ENCODE measurements around the gene THRA.

THRA gene

DNA sequence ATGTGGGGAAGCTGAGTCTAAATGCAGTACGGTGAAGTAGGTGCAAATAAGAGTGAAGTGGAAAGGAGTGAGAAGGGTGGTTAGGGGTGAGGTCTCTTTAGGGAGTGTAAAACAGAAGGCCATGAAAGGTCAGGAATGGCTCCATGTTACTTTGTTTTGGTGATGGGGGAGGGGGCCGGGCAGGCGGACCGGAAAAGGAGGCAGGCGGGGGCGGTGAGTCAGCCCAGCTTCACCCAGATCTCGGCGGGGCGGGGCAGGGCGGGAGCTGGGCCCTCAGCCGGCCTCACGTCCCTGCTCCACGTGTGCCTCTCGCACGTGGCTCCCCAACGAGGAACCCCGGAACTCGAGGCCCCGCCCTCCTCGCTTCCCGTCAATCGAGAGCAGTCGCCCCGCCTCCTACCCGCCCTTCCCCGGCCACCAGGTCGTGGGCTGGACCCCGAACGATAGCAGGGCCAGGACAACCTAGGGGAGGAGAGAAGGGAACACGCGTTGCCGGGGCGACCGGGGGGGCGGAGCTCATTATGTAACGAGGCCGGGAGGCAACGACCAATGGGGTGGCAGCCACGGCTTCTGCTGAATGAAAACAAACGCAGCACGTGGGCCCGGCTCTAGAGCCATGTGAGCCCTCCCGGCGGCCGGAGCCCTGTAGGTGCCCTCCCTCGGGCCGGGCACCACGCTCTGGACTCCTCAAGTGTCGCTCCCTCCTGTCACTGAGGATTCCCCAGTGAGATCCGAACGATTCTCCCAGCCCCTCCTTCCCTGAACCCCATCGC lies 36.3 kb downstream of the THRA start:
- TF ChIP-seq, protein P1, sequence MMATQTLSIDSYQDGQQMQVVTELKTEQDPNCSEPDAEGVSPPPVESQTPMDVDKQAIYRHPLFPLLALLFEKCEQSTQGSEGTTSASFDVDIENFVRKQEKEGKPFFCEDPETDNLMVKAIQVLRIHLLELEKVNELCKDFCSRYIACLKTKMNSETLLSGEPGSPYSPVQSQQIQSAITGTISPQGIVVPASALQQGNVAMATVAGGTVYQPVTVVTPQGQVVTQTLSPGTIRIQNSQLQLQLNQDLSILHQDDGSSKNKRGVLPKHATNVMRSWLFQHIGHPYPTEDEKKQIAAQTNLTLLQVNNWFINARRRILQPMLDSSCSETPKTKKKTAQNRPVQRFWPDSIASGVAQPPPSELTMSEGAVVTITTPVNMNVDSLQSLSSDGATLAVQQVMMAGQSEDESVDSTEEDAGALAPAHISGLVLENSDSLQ (IDR thresholded peaks at IDR 0.05): peak; percentile 36; the same call in 1 of the 2 replicates
- TF ChIP-seq SUZ12 (IDR thresholded peaks at IDR 0.05): no peak
- TF ChIP-seq ZNF384 (IDR thresholded peaks at IDR 0.05): no peak
- TF ChIP-seq ELF4 (IDR thresholded peaks at IDR 0.05): no peak
- TF ChIP-seq L3MBTL2 (conservative IDR thresholded peaks at IDR 0.05): peak; percentile 96
- CTCF ChIA-PET: interaction anchor here (0.8 to 1.9 kb wide), 4 partner anchors 13 to 14 kb away, joined by 5 to 10 read pairs (median 8); no protein-coding TSS in a partner anchor
- DNase-seq (ENCODE audit: extremely low spot score): peak; percentile 80
- POLR2A ChIA-PET: interaction anchor here (0.7 to 6.7 kb wide), 8 partner anchors 9 to 120 kb away, joined by 3 to 95 read pairs (median 3); partner anchors contain the start of genes CASC3, MED24, PSMD3 and WIPF2

DNA sequence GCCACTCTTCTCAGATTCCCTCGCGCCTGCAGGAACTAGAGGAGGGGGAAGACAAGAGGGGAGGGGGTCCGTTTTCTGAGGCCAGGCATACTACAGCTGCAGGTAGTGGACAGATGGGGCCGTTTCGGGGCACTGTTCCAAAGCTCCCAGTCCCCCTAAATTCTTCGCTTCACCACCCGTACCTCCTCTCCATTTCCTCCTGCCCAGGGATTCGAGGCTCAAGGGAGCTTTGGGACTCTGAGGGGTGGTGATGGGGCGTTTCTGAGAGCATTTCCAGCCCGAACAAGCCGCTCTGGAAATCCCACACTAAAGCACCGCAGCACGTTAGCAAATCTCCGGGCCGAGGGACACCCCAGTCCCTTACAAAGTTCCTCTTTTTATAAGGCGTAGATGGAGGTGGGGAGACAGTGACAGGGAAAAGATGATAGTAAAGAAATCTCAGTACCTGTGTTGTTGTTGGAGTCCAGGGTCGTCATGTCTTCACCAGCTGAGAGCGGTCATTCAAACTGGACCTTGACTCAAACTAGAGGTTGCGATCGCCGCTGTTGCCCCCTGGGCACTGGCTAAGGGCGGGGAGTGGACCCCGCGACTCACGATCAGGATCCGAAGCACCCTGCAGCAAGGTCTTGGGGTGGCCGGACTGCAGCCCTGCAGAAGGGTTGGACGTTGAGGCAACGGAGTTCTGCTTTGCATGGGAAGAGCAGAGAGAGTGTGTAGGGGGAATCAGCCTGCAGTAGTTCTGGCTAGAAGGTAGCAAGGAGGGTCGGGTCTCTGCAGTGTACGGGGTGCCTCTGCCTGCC lies 37.1 kb downstream of the THRA start:
- TF ChIP-seq NFRKB (IDR thresholded peaks at IDR 0.05): no peak
- TF ChIP-seq SP1 (IDR thresholded peaks at IDR 0.05): no peak
- TF ChIP-seq, protein P1 (IDR thresholded peaks at IDR 0.05): no peak
- TF ChIP-seq ARNT (IDR thresholded peaks at IDR 0.05): no peak
- TF ChIP-seq TARDBP (IDR thresholded peaks at IDR 0.05): no peak
- TF ChIP-seq FOXK2 (IDR thresholded peaks at IDR 0.05): no peak
- CTCF ChIA-PET: interaction anchor here (0.9 to 4.0 kb wide), 10 partner anchors 11 to 86 kb away, joined by 3 to 19 read pairs (median 4); partner anchors contain the start of gene MED24
- no peak for DNase-seq (ENCODE audit: extremely low spot score)
- POLR2A ChIA-PET: interaction anchor here (0.6 to 6.7 kb wide), 17 partner anchors 10 to 119 kb away, joined by 3 to 95 read pairs (median 3); partner anchors contain the start of genes CASC3, MED24 and PSMD3

DNA sequence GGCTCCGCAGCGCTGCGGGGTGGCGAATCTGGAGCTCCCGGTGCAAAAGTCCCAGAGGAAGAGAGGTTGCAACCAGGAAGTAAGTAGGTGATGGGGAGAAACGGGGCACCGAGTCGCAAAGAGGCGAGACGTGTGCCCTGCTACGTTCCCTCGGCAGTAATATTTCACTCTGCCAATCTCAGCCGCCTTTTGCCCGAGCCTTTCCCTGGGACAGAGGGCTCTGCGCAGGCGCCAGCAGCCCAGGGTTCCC lies 37.6 kb downstream of the THRA start, which contains the start of gene NR1D1:
Gene NR1D1, minus strand, starts transcription at position 171 of the 250 bp plus-strand sequence. CDS start 495 bp downstream, outside the sequence.
- ChIA-PET CTCF (interaction anchor here (0.8 to 4.0 kb wide), 11 partner anchors 10 to 87 kb away, joined by 3 to 19 read pairs (median 3); partner anchors contain the start of gene MED24), POLR2A (interaction anchor here (0.6 to 6.7 kb wide), 15 partner anchors 10 to 88 kb away, joined by 3 to 95 read pairs (median 4); partner anchors contain the start of genes CASC3 and MED24)
- TF ChIP-seq FOXK2 (IDR thresholded peaks at IDR 0.05) (no peak), ZNF384 (IDR thresholded peaks at IDR 0.05) (no peak)
- TF ChIP-seq, protein P1 (IDR thresholded peaks at IDR 0.05): peak; percentile 61
- no peak for DNase-seq (ENCODE audit: extremely low spot score)

DNA sequence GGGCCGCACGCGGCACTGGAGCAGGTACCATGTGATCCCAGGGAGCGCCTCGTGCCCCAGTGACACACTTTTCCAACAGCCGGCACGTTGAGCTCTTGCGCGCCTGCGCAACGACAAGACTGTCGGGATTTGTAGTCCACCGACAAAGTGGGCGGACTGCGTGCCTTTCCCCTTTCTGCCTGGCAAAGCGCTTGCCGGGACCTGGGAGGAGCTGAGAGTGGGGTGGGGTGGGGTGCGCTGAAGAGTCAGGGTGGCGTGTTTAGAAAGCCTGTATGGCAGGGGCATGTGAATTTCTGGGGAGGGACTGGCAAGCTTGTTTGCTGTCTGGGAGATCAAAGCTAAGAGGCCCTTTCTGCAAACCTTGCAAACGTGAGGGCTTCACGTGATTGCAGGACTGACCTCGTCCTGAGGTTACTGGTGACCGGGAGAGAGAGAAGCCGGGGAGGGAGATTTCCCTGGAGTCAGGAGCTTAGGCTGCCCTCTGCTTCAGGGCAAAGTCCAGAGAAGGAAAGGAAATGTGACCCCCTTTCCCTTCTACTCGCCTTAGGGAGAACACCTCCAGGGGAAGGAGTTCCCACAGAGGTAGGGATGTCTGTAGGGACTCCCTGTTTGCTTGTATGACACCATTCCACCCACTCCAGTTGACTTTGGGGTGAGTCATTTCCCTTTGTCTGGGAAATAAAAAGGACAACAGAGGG lies 38.1 kb downstream of the THRA start:
- ChIA-PET POLR2A (interaction anchor here (0.6 to 6.7 kb wide), 16 partner anchors 11 to 88 kb away, joined by 3 to 95 read pairs (median 4); partner anchors contain the start of genes CASC3 and MED24), CTCF (interaction anchor here (0.8 to 4.0 kb wide), 12 partner anchors 10 to 87 kb away, joined by 3 to 19 read pairs (median 3); partner anchors contain the start of gene MED24)
- TF ChIP-seq L3MBTL2 (conservative IDR thresholded peaks at IDR 0.05) (peak; percentile 98), NFRKB (IDR thresholded peaks at IDR 0.05) (no peak)
- DNase-seq (ENCODE audit: extremely low spot score): peak; percentile 93

DNA sequence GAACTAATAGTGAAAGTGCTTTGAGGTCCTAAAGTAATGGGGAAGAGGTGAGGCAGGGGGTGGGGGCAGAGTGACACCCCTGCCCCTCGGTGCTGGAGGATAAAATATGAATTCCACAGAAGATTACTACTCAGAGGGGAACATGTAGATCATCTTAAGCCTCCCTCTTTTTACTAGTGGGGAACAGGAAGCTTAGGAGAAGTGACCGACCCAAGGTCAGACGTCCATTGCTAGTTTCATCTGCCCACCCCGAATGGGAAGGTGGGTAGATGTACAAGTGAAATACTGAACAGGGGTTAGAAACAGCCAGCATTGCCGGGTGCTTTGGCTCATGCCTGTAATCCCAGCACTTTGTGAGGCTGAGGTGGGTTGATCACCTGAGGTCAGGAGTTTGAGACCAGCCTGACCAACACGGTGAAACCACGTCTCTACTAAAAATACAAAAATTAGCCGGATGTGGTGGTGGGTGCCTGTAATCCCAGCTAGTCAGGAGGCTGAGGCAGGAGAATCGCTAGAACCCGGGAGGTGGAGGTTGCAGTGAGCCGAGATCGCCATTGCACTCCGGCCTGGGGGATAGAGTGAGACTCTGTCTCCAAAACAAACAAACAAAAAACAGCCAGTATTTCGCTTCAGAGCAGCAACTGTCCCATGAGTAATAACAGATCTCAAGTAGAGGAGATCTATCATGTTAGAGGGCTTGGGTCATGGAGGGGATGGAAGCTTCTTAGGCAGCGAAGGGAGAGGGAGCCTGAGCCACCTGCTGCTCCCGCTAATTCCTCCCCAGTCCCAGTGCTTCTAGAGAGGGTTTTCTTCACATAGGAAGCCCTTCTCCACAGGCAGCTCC lies 38.8 kb downstream of the THRA start:
- CTCF ChIA-PET: interaction anchor here (1.0 to 4.0 kb wide), 7 partner anchors 9 to 67 kb away, joined by 3 to 19 read pairs (median 4); partner anchors contain the start of gene MED24
- no peak for DNase-seq (ENCODE audit: extremely low spot score)
- POLR2A ChIA-PET: interaction anchor here (0.9 to 6.7 kb wide), 9 partner anchors 11 to 89 kb away, joined by 3 to 95 read pairs (median 6); partner anchors contain the start of genes CASC3 and MED24
- TF ChIP-seq SP1 (IDR thresholded peaks at IDR 0.05) (no peak), FOXK2 (IDR thresholded peaks at IDR 0.05) (no peak), LEF1 (IDR thresholded peaks at IDR 0.05; ENCODE audit: borderline replicate concordance) (no peak), ARNT (IDR thresholded peaks at IDR 0.05) (no peak), SUZ12 (IDR thresholded peaks at IDR 0.05) (no peak), L3MBTL2 (conservative IDR thresholded peaks at IDR 0.05) (no peak), CTBP1 (IDR thresholded peaks at IDR 0.05; ENCODE audit: borderline replicate concordance) (no peak), NFRKB (IDR thresholded peaks at IDR 0.05) (no peak), HDGF (IDR thresholded peaks at IDR 0.05; ENCODE audit: borderline replicate concordance) (no peak), ZNF384 (IDR thresholded peaks at IDR 0.05) (no peak), FOXM1 (IDR thresholded peaks at IDR 0.05; ENCODE audit: borderline replicate concordance) (no peak), BHLHE40 (IDR thresholded peaks at IDR 0.05; ENCODE audit: borderline replicate concordance) (no peak), ELF4 (IDR thresholded peaks at IDR 0.05) (no peak), FOXA1 (IDR thresholded peaks at IDR 0.05) (no peak), TARDBP (IDR thresholded peaks at IDR 0.05) (no peak)
- TF ChIP-seq, protein P1 (IDR thresholded peaks at IDR 0.05): no peak
